Neutrophil (primary cell): ENCODE measurements around the gene PNLIPRP3.

Source experiments
- H3K27ac ChIP-seq: fragments of 200-600 bp; sonication (generic); 2 replicates; pipeline ENCODE4 v1.5.1; 2016; ENCODE audit warnings: mild to moderate bottlenecking, moderate library complexity
- H3K27me3 ChIP-seq: fragments of 200-600 bp; sonication (generic); 2 replicates; pipeline ENCODE4 v1.6.0; 2016; ENCODE audit warnings: mild to moderate bottlenecking
- H3K36me3 ChIP-seq: fragments of 200-600 bp; sonication (generic); 2 replicates; pipeline ENCODE4 v1.5.1; 2017
- H3K4me1 ChIP-seq, 2 experiments: fragments of 200-600 bp in 1 of 2; sonication (generic) in 1 of 2; 1 replicate in 1 of 2; 2 replicates in 1 of 2; pipeline versions ENCODE4 v1.5.1 to v1.6.1; 2013 to 2016; ENCODE audit warnings: low read depth in 1 of 2, low read length in 1 of 2, mild to moderate bottlenecking in 1 of 2, moderate library complexity in 1 of 2; ENCODE audit not compliant: control insufficient read depth in 1 of 2, insufficient read depth in 1 of 2
- H3K4me3 ChIP-seq, 2 experiments: fragments of 200-600 bp in 1 of 2; sonication (generic) in 1 of 2; 1 replicate in 1 of 2; 2 replicates in 1 of 2; pipeline ENCODE4 v1.5.1; 2013 to 2016; ENCODE audit warnings: low read depth in 1 of 2, low read length in 1 of 2, mild to moderate bottlenecking in 1 of 2, moderate library complexity in 1 of 2
- H3K9me3 ChIP-seq: fragments of 200-600 bp; sonication (generic); 2 replicates; pipeline ENCODE4 v1.5.1; 2016
- CTCF ChIP-seq: fragments of 200-600 bp; sonication (generic); IDR thresholded peaks from 2 replicates; pipeline ENCODE4 v1.5.1; 2016; ENCODE audit warnings: antibody characterized with exemption

The PNLIPRP3 gene

DNA sequence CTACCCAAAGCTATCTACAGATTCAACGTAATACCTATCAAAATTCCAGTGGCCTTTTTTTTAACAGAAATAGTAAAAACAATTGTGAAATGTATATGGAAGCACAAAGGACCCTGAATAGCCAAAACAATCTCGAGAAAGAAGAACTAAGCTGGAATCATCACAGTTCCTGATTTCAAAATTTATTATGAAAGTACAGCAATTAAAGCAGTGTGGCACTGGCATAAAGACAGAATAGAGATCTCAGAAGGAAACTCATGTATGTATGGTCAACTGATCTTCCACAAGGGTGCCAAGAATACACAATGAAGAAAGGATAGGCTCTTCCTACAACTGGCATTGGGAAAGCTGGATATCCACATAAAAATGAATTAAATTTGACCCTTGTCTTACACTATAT, 23.2 kb downstream of the PNLIPRP3 start:
- no peak for TF ChIP-seq CTCF
- Histone ChIP-seq H3K4me1 (no peaks in the 10 kb centered on the region), H3K27me3 (no peaks in the 10 kb centered on the region), H3K27ac (no peak overlapping the region), H3K9me3 (no peaks in the 10 kb centered on the region), H3K4me3 (no peak overlapping the region), H3K36me3 (no peaks in the 10 kb centered on the region)

DNA sequence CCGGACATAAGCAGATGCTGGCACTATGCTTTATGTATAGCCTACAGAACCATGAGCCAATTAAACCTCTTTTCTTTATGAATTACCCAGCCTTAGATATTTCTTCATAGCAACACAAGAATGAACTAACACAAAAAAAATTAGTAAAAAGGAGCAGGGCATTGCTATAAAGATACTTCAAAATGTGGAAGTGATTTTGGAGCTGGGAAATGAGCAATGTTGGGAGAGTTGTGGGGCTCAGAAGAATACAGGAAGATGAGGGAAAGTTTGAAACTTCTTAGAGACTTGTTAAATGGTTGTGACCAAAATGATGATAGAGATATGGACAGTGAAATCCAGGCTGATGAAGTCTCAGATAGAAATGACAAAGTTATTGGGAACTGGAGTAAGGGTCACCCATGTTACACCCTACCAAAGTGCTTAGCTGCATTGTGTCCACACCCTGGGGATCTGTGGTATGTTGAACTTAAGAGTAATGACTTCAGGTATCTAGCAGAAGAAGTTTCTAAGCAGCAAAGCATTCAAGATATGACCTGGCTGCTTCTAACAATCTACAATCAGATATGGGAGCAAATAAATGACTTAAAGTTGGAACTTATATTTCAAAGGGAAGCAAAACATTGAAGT, 24.2 kb downstream of the PNLIPRP3 start:
- Histone ChIP-seq H3K27me3 (no peaks in the 10 kb centered on the region), H3K4me1 (no peaks in the 10 kb centered on the region), H3K9me3 (no peaks in the 10 kb centered on the region), H3K27ac (no peak overlapping the region), H3K4me3 (no peak overlapping the region), H3K36me3 (no peaks in the 10 kb centered on the region)
- TF ChIP-seq CTCF, result no peak

- Histone ChIP-seq H3K9me3 (no peaks in the 10 kb centered on the region), H3K4me1 (no peaks in the 10 kb centered on the region), H3K4me3 (no peak overlapping the region), H3K36me3 (no peaks in the 10 kb centered on the region), H3K27ac (no peak overlapping the region), H3K27me3 (no peaks in the 10 kb centered on the region)
- TF ChIP-seq CTCF, result no peak
Measured at GRCh38 chr10:116452338-116452720, 24.7 kb downstream of the PNLIPRP3 start.

DNA sequence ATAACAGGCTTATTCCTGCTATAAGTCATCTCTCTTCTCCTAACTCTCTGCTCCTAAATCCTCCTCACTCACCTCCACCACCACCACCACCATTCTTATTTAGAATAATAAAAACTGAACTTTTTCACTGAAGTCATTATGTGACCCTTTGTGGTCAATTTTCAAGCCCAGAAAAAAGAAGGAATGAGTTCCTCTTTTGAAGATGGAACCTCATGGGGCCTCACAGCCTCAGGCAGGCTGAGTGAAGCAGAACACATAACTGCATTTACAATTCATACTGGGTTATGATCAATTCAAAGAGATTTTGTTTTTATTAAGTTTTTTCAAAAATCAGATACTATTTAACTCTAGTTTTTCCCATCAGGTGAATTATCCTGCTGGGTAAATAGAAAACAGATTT, 29.8 kb downstream of the PNLIPRP3 start:
- no peaks in the 10 kb centered on the region for H3K4me1 ChIP-seq
- H3K36me3 ChIP-seq, result no peaks in the 10 kb centered on the region
- no peaks in the 10 kb centered on the region for H3K27me3 ChIP-seq
- no peak for TF ChIP-seq CTCF
- H3K9me3 ChIP-seq, result no peaks in the 10 kb centered on the region
- H3K4me3 ChIP-seq, result no peak overlapping the region
- H3K27ac ChIP-seq, result no peak overlapping the region

DNA sequence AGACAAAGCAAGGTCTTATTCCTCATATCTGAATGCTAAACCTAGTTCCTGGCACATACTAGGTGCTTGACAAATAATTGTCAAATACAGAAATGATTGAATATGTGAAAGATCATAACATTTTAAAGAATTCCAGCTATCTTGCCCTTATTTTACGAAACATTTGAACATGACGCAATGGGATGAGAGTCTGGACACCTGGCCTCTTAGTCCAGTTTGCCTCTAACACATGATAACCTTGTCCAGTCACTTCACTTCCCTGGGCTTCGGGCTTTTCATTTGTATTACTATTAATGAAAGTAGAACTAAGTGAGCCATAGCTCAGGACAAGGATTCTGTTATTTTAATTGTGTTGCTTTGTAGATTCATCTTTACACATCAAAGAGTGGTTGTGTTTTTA, 32.6 kb downstream of the PNLIPRP3 start:
- H3K36me3 ChIP-seq, result no peaks in the 10 kb centered on the region
- H3K27me3 ChIP-seq, result no peaks in the 10 kb centered on the region
- TF ChIP-seq CTCF, result no peak
- no peak overlapping the region for H3K27ac ChIP-seq
- no peak overlapping the region for H3K4me3 ChIP-seq
- no peaks in the 10 kb centered on the region for H3K4me1 ChIP-seq
- no peaks in the 10 kb centered on the region for H3K9me3 ChIP-seq

GRCh38 chr10:116461680-116462079, 34.0 kb downstream of the PNLIPRP3 start:
- Histone ChIP-seq H3K4me3 (no peak overlapping the region), H3K27ac (no peak overlapping the region), H3K36me3 (no peaks in the 10 kb centered on the region), H3K4me1 (no peaks in the 10 kb centered on the region), H3K9me3 (no peaks in the 10 kb centered on the region), H3K27me3 (no peaks in the 10 kb centered on the region)
- no peak for TF ChIP-seq CTCF
